T-helper 1 cell treated with Interleukin-12 subunit alpha and Interleukin-12 subunit beta and Interleukin-4 antibody, amounts not matched to agents 30 ng/mL and 1 ng/mL, for 36 hours (primary cell): ENCODE results near the gene ADGRE1. TPM values are rescaled to one million over a fixed set of nuclear protein-coding genes. Genes with fewer than 3 reads are reported as not detected.

Experiments used
- intact Hi-C: fragments of 100-400 bp; cut with micrococcal nuclease; formaldehyde crosslinking; loops from one replicate; pipeline ENCODE4 v1.15.1; 2024
- total RNA-seq: library from RNA; stranded (reverse); gene quantifications from 2 replicates; pipeline ENCODE4 v1.2.3, GENCODE V29; 2022

Gene ADGRE1
- total RNA-seq, 1 donor from 2014 or later = 15.2 TPM

DNA sequence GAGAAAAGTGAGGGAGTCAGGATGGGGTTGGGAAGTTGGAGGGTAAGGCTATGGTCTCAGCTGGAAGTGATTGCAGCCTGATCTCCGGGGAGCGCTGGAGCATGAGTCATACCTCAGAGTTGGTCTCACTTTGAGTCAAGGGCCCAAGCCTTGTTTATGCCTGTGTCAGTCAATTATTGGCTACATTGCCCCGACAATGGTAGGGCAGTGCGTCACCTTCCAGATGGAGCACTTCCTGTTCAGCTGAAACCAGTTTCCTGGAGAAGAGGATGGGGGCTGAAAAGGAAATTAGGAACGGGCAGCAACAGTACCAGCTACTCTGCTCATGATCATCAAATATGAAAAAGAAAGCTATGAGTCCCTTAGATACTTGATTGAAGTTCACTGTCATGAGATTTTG, 60.4 kb downstream of the ADGRE1 start:
- intact Hi-C loops = loop anchor here (1.0 to 5.0 kb wide), 3 partner anchors 21 to 55 kb away; no protein-coding TSS in a partner anchor

DNA sequence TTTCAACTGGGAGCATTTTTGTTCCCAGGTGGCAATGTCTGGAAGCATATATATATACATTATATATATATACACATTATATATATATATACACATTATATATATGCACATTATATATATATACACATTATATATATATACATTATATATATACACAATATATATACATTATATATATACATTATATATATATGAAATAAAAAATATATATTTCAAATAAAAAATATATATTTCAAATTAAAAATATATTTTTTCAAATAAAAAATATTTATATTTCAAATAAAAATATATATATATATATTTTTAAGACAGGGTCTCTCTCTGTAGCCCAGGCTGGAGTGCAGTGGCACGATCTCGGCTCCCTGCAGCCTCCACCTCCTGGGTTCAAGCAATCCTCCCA, 61.5 kb downstream of the ADGRE1 start:
- intact Hi-C loops = loop anchor here (5.0 kb wide), 2 partner anchors 43 to 57 kb away; no protein-coding TSS in a partner anchor

DNA sequence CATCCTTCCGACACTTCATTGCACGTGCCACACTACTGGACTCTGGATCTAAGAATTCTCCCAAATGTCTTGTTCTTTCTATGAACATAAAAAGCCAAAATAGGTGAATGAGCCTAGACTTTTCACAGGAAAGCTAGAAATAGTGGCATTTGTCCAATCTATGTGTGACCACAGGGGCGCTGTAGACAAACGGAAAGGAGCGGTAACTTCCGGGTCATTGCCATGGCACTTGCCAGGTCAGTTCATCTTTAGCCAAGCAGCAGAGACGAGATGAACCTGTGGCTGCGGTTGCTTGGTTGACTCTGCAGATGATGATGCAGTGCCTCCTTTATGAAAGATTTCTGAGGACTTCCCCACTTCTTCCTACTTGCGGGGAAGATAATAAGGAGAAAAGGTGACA, 65.6 kb downstream of the ADGRE1 start:
- intact Hi-C loops = no loop called here

DNA sequence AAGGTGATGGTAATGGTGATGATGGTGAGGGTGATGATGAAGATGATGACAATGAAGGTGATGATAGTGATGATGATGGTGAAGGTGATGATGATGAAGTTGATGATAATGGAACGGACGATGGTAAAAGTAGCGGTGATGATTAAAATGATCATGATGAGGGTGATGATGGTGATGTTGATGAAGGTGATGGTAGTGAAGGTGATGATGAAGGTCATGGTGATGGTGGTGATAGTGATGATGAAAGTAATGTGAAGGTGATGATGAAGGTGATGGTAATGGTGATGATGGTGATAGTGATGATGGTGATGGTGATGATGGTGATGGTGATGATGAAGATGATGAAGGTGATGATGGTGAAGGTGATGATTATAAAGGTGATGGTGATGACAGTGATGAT, 67.7 kb downstream of the ADGRE1 start:
- intact Hi-C loops = no loop called here

DNA sequence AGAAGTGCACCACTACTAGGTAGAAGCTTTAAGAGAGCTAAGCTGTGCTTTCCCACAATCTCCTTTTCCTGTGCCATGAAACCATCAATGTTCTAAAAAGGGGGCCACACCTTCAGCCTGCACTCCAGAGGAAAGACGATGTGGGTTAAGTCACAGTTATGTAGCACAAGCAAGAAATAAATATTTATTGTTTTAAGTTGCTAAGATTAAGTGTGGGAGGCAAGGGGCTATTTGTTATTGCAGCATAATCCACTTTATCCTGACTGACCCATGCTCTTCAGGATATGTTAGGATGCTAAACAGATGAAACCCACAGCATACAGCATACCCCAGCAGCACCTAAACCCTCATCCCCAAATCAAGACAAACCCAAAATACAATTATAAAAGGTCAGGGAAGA, 69.2 kb downstream of the ADGRE1 start:
- intact Hi-C loops = no loop called here

DNA sequence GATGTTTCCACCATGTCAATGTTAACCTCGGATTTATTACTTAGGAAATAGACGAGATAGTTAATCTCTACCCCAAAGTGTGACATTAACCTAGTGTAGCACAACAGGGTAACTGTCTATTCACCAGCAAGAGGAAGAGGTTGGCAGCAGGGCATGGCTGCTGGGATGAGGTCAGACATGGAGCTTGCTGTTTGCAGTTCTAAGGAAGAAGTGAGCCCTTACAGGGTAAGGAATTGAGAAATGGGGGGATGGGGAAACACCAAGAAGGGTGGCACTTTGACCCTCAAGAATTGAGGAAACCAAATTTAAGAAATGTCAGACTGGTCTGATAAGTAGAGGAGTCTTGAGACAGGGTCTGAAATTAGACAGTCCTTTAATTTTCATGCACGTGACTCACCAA, 71.4 kb downstream of the ADGRE1 start:
- intact Hi-C loops = no loop called here

DNA sequence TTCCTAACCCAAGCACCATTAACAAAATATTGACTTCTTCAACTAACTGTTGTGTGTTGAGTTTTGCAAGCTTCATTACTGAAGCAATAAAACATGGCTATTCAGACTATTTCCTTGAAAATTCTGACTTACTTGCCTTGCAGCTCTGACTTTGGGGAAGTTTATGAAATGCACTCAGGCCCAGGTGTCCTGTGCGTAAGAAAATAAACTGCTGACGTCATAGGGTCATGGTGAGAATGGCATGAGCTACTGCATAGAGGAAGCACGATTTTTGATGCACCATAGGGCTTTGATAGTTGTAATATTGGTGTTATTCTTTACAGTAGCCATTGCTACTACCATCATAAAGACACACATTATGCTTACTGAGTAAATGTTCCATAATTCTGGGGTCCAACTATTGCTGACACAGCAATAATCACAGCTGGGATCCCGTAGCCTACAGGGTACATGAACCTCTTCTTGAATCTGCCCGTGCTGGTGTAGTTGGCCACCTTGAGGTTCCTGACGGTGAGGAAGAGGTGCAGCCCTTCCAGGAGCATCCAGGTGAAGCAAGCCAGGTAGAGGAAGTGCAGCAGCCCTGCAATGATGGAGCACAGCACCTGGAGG, 76.0 kb downstream of the ADGRE1 start:
- intact Hi-C loops = no loop called here

DNA sequence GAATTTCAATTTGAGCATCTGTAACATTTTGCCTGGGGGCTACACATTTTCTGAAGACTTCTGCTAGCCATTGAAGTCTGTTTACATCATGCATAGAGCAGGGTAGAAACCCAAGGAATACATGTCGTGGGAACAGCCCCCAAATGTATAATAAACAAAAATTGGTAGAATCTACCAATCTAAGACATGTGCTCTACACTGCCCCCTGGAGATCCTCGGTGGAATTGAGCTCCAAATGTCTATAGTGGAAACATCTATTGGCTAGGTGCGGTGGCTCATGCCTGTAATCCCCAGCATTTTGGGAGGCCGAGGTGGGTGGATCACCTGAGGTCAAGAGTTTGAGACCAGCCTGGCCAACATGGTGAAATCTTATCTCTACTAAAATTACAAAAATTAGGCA, 76.6 kb downstream of the ADGRE1 start:
- intact Hi-C loops = no loop called here

DNA sequence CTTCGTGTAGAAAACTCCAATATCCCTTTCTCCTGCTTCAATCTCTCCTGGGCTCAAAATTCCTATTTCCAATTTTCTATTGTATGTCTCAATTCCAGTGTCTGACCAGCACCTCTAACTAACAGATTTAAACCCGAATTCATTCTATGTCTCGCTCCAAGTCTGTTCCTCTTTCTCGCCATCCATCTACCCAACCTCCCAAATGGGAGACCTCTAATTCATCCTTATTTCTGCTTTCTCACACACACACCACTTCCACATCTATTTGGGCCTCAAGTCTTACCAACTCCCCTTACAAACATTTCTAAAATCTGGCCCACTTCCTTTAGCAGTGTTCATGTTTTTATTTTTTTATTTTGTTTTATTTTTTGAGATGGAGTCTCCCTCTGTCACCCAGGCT, 80.6 kb downstream of the ADGRE1 start:
- intact Hi-C loops = no loop called here

DNA sequence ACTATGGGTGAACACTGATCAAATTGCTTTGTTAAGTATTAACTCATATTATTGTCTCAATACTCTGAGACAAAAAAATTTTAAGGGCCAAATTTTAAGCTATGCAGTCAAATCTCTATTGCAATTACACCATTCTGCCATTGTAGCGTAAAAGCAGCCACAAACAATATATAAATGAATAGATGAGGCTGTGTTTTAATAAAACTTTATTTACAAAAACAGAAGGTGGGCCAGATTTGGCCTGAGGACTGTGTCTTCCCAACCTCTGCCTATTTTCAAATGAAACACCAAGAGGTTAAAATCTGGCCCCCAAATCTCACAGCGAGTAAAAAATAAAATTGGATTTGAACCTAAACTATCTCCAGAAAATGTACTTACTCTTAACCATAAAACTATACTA, 82.1 kb downstream of the ADGRE1 start:
- intact Hi-C loops = no loop called here

DNA sequence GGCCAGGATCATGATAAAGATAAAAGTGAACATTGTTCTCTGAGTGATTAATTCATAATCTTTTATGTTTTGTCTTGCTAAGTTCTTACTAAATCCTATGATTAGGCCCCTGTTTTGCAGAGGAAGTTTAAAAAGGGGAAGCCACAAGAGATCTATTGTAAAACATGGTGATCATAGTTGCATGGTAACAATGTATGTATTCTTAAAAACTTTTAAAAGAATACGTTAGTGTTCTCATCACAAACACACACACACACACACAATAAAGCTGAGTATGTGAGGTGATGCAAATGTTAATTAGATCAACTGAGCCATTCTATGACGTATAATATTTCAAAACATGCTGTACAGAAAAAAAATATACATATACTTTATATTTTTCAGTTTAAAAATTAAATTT, 82.6 kb downstream of the ADGRE1 start:
- intact Hi-C loops = no loop called here

DNA sequence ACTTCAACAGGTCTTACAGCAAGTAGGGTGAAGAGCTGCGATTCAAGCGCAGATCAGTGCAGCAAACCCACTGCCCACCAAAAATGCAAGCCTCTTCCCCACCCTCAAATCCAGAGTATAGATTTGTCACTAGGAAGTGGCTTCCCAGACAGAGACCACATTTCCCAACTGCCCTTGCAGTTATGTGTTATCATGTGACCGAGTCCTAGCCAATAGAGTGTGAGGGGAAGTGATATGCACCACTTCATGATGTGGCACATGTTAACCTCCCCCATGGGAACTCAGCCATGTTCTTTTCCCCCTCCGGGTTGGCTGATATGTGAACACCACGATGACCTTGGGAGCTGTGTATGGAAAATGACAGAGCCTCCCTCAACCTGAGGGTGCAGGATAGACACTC, 83.1 kb downstream of the ADGRE1 start:
- intact Hi-C loops = no loop called here

DNA sequence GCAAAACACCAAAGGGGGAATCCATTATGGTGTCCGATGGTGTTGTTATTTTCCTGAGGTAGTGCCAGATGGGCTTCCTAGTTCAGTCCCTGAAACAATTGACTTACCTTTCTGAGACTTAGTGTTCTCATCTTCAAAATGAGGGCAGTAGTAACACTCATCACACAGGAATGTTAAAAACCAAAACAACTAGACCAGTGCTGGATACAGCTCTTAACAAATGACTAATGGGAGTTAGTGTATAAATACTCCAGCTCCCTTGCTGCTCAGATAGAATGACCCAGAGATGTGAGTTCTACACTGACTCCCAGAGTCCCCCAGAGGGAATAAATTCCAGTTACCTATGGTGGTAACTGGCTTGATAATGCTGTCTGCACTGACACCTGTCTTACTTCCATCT, 84.0 kb downstream of the ADGRE1 start:
- intact Hi-C loops = no loop called here

DNA sequence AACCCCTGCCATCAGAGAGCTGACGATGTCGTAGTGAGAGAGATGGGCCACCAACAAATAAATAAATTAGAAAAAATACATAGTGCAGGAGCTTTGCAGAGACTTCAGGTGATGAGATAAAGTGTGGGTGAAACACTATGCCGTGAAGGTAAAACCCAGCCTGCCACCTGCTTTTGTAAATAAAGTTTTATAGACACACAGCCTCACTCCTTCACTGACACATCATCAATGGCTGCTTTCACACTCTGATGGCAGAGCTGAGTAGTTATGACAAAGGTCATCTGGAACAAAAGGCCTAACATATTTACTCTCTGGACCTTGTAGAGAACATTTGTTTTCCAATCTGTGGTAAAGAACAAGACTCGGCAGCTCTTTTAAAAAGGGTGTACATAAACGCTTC, 88.8 kb downstream of the ADGRE1 start:
- intact Hi-C loops = no loop called here

DNA sequence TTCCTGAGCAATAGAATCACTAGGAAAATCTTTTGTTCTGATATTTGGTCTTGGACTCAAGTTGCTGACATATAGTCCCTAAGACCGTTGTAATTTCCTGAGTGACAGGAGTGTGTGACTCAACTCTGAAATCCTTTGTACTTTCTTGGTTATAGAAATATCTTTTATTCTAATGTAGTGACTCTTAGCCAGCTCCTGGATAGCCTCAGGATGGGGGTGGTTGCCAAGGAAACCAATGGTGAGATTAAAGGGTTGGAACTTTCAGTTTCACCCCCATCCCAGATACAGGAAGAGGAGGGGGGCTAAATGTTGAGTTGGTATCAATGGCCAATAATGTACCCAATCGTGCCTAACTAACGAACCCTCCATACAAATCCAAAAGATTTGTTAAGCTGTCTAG, 92.0 kb downstream of the ADGRE1 start:
- intact Hi-C loops = no loop called here

DNA sequence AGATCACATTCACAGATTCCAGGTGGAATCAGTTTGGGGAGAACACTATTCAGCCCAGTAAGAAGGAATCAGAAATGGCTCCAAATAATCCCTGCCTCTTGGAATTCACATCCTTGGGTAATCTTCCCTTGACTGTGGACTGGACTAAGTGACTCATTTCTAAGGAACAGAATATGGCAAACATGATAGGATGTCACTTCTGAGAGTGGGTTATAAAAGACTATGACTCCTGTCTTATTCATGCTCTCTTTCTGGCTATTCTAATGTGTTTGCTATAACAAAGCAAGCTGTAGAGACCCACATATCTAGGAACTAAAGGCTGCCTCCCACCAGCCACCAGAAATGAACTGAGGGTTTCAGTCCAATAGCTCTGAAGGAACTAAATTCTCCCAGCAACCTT, 96.1 kb downstream of the ADGRE1 start:
- intact Hi-C loops = no loop called here

DNA sequence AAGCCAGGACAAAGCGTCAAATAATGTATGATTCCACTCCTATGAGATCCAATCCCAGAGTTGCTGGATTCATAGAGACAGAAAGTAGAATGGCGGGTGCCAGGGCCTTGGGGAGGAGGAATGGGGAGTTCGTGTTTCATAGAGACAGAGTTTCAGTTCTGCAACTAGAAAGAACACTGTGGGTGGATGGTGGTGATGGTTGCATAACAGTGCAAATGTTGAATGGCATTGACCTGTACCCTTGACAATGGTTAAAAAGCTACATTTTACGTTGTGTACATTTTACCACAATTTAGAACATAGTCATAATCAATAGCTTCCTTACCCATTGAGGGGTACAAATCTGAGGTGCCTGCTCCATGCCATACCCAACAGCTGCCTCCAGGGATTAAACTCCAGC, 100.5 kb downstream of the ADGRE1 start:
- intact Hi-C loops = no loop called here

DNA sequence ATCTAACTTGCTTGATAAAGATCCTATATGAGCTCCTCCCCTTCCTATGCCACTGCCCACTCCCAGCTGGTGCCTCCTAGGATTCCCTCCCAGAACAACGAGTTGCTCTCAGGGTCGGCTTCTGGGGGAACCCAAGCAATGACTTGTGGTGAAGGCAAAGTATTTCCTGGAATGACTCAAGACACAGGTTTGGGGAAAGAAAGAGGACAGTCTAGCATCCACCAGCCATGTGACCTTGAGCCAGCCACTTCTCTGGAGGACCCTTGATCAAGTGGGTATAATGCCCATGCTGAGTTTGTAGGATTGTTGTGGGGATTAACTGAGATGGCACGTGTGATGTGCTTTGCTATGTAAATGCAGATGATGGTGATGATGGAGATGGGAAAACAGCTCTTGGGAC, 100.9 kb downstream of the ADGRE1 start:
- intact Hi-C loops = no loop called here

Other genes starting within 250 kb of the ADGRE1 start
- gene TNFSF14, start 217.4 kb upstream of the ADGRE1 start, total RNA-seq = 25.8 and 28.0 TPM in 2 replicates
- 8.3 and 8.9 TPM in 2 replicates for gene C3, start 166.9 kb upstream of the ADGRE1 start, total RNA-seq
- gene GPR108, start 150.0 kb upstream of the ADGRE1 start, total RNA-seq = 100.0 and 105 TPM in 2 replicates
- gene TRIP10, start 147.9 kb upstream of the ADGRE1 start, total RNA-seq = 24.5 and 26.6 TPM in 2 replicates
- gene SH2D3A, start 120.1 kb upstream of the ADGRE1 start, total RNA-seq = 29.7 and 30.8 TPM in 2 replicates
- 151 and 161 TPM in 2 replicates for gene VAV1, start 114.9 kb upstream of the ADGRE1 start, total RNA-seq
- gene MBD3L2B, start 133.9 kb downstream of the ADGRE1 start, total RNA-seq = not detected in 2 replicates
- gene MBD3L5, start 143.0 kb downstream of the ADGRE1 start, total RNA-seq = not detected in 2 replicates
- gene MBD3L4, start 152.6 kb downstream of the ADGRE1 start, total RNA-seq = not detected in 2 replicates
- gene MBD3L2, start 161.7 kb downstream of the ADGRE1 start, total RNA-seq = not detected in 2 replicates
- not detected in 2 replicates for gene MBD3L3, start 171.1 kb downstream of the ADGRE1 start, total RNA-seq
- 17.9 and 19.1 TPM in 2 replicates for gene ZNF557, start 182.1 kb downstream of the ADGRE1 start, total RNA-seq